GM18861 (cell line): Measurements from ENCODE around the gene FAM76A.
"Not testable (repeated sequence)": the region's sequence is repeated elsewhere in the genome, so short reads cannot be mapped to it uniquely, and the experiment has no call there.

Experiments used
- ATAC-seq: cut with Tn5 transposase; IDR thresholded peaks from one replicate; pipeline ENCODE4 v1.9.1; 2021; ENCODE audit not compliant: unreplicated experiment

The FAM76A gene

DNA sequence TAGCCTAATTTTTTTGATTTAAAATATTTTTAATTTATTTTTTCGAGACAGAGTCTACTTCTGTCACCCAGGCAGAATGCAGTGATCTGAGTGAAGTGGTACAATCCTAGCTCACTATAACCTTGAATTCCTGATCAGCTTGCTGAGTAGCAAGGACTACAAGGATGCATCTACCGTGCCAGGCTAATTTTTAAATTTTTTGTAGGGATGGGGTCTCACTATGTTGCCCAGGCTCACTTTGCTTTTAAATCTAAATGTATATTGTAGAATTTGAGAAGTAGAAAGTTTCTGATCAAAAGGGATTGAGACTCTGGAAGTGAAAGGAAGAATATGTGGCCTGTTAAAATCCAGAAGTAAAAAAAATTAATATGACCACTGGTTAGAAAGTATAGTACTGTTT lies 48.9 kb downstream of the FAM76A start:
- ATAC-seq = no peak

GRCh38 chr1:27775336-27775735 lies 49.6 kb downstream of the FAM76A start:
- not testable (repeated sequence) for ATAC-seq

DNA sequence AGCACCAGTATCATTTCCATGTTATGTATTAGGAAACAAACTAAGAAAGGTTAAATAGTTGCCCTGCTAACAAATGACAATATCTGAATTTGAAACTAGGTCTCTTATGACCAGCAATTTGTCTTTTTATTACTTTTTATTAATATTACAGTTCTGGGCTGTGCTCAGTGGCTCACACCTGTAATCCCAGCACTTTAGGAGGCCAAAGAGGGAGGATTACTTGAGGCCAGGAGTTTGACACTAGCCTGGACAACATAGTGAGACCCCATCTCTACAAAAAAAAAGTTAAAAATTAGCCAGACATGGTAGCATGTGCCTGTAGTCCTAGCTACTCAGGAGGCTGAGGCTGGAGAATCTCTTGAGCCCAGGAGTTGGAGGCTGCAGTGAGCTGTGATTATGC lies 50.5 kb downstream of the FAM76A start:
- ATAC-seq = not testable (repeated sequence)

- no peak for ATAC-seq
Measured at GRCh38 chr1:27778056-27778455, 52.3 kb downstream of the FAM76A start.

DNA sequence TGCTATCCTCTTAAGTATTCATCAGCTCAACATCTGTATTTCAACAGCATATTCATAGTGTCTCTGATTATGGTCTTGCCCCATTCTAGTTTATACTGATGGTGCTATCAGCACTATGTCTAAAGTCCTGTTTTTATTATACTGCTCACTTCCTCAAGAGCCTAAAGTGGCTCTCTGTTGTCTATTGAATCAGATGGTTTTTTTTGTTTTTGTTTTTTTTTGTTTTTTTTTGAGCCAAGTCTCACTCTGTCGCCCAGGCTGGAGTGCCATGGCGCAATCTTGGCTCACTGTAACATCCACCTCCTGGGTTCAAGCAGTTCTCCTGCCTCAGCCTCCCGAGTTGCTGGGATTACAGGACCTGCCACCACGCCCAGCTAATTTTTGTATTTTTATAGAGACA lies 53.4 kb downstream of the FAM76A start:
- no peak for ATAC-seq

GRCh38 chr1:27782950-27783349 lies 57.2 kb downstream of the FAM76A start:
- no peak for ATAC-seq

GRCh38 chr1:27784700-27785099 lies 58.9 kb downstream of the FAM76A start:
- ATAC-seq = no peak

DNA sequence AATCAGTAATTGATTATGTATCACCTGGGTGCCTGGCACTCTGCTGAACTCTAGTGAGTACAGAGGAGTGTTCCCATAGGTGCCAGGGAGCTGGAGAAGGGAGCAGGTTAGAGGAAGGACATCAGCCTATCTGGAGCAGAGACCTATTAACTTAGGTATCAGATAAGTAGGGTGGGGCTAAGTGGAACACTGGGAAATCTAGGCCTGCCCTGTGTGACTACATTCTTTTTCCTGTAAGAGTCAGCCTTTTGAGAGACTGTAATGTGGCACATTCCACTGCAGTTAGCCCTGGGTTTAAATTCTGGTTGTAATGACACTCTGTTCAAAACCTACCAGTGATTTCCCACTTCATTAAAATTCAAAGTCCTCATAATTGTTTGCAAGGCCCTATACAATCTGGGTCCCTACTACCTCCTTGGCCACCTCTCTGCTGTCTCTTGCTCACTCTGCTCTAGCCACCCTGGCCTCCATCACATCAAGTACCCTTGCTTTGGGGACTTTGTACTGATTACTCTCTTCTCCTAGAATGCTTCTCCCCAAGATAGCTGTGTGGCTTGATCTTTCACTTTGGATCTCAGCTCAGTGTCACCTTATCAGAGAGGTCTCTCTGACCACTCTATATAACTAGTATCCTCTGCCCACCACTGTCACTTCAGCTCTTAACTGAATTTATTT lies 60.2 kb downstream of the FAM76A start:
- no peak for ATAC-seq

- ATAC-seq = no peak
Measured at GRCh38 chr1:27787895-27788294, 62.1 kb downstream of the FAM76A start.

- no peak for ATAC-seq
Measured at GRCh38 chr1:27789540-27790041, 63.8 kb downstream of the FAM76A start.

- not testable (repeated sequence) for ATAC-seq
Measured at GRCh38 chr1:27790270-27790669, 64.5 kb downstream of the FAM76A start.

DNA sequence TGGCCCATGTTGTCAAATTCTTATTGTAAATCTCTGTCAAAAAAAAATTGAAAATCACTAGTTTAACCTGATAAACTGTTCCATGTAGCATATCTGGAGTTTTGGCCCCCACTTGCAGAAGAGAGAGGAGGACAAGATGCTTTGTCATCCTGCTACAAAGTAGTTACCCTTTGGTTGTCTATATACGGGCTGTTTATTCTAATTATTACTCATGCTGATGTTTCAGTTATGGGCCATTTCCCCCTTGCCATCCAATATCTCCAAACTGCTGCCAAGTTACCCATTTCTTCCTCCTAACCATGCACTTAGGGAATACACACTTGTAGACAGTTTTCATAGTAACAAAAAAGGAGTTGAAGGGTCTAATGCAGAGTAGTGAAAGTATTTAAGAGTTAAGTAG lies 69.8 kb downstream of the FAM76A start:
- ATAC-seq = no peak

GRCh38 chr1:27804791-27805190 lies 79.0 kb downstream of the FAM76A start:
- ATAC-seq = no peak

DNA sequence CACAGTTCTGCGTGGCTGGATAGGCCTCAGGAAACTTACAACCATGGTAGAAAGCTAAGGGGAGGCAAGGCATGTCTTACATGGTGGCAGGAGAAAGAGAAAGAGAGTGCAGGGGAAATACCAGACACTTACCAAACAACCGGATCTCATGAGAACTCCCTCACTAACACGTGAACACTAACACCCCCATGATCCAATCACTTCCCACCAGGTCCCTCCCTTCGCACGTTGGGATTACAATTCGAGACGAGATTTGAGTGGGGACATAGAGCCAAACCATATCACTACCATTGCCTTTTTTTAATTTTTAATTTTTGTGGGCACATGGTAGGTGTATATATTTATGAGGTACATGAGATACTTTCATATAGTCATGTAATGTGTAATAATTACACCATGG lies 81.0 kb downstream of the FAM76A start:
- no peak for ATAC-seq

- ATAC-seq = no peak
Measured at GRCh38 chr1:27807385-27807784, 81.6 kb downstream of the FAM76A start.

GRCh38 chr1:27808131-27808530 lies 82.4 kb downstream of the FAM76A start:
- not testable (repeated sequence) for ATAC-seq

DNA sequence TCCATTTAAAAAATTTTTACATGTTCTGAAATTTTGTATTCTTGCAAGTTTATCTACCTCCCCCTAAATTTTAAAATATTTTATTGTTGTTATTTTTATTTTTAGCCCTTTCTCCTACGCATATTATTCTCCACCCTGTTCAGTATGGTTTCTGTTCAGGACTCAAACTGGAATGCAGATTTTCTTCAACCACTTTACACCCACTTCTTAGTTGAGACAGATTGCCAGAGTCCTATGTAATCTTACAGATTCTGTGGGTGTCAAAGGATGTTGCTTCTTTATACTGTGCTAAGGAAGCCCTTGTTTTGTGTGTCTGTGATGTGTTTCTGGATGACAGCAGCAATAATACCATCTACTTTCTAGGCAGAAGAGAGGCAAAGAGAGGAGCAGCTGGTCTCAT lies 84.1 kb downstream of the FAM76A start:
- no peak for ATAC-seq

GRCh38 chr1:27811741-27812500 lies 86.2 kb downstream of the FAM76A start:
- ATAC-seq = no peak
